Renal cortical epithelial cell (primary cell): ENCODE measurements around the gene OXA1L. TPM values are rescaled to one million over a fixed set of nuclear protein-coding genes. Genes with fewer than 3 reads are reported as not detected.
"Not testable (repeated sequence)": the region's sequence is repeated elsewhere in the genome, so short reads cannot be mapped to it uniquely, and the experiment has no call there.

Experiments used
- DNase-seq: peaks from one replicate; pipeline ENCODE4 v3.0.0-alpha.2; 2011; ENCODE audit warnings: low read depth
- total RNA-seq: library from RNA; depleted of rRNA; stranded (reverse); fragments of >200 nt; gene quantifications from 2 replicates; pipeline ENCODE4 v1.2.3, GENCODE V29; 2014

OXA1L gene
- total RNA-seq, 1 donor from 2014 or later = 42.4 TPM

GRCh38 chr14:22768947-22769346 lies 2.5 kb downstream of the OXA1L start:
- DNase-seq = no peak

GRCh38 chr14:22769369-22769768 lies 2.9 kb downstream of the OXA1L start:
- no peak for DNase-seq

- no peak for DNase-seq
Measured at GRCh38 chr14:22770481-22771187, 4.1 kb downstream of the OXA1L start.

- no peak for DNase-seq
Measured at GRCh38 chr14:22772725-22773124, 6.2 kb downstream of the OXA1L start.

GRCh38 chr14:22773162-22774010 lies 6.9 kb downstream of the OXA1L start:
- DNase-seq = no peak

- no peak for DNase-seq
Measured at GRCh38 chr14:22774011-22774706, 7.7 kb downstream of the OXA1L start.

GRCh38 chr14:22776215-22776614 lies 9.7 kb downstream of the OXA1L start:
- no peak for DNase-seq

GRCh38 chr14:22776849-22777248 lies 10.4 kb downstream of the OXA1L start:
- not testable (repeated sequence) for DNase-seq

- no peak for DNase-seq
Measured at GRCh38 chr14:22778084-22778483, 11.6 kb downstream of the OXA1L start.

- peak; percentile 57 for DNase-seq
Measured at GRCh38 chr14:22780105-22780679, 13.7 kb downstream of the OXA1L start.

- no peak for DNase-seq
Measured at GRCh38 chr14:22780941-22781300, 14.4 kb downstream of the OXA1L start.

- peak; percentile 82 for DNase-seq
Measured at GRCh38 chr14:22781301-22781991, 15.0 kb downstream of the OXA1L start.

- DNase-seq = no peak
Measured at GRCh38 chr14:22786685-22787084, 20.2 kb downstream of the OXA1L start.

- DNase-seq = peak; percentile 84
Measured at GRCh38 chr14:22791301-22791700, 24.8 kb downstream of the OXA1L start.

- DNase-seq = no peak
Measured at GRCh38 chr14:22792158-22792557, 25.7 kb downstream of the OXA1L start.

GRCh38 chr14:22793550-22793949 lies 27.1 kb downstream of the OXA1L start:
- DNase-seq = not testable (repeated sequence)

GRCh38 chr14:22793976-22794375 lies 27.5 kb downstream of the OXA1L start:
- DNase-seq = peak; percentile 70

- peak; percentile 66 for DNase-seq
Measured at GRCh38 chr14:22794551-22794951, 28.1 kb downstream of the OXA1L start.

GRCh38 chr14:22796087-22796707 lies 29.7 kb downstream of the OXA1L start:
- peak; percentile 66 for DNase-seq

GRCh38 chr14:22797017-22797917 lies 30.8 kb downstream of the OXA1L start:
- peak; percentile 95 for DNase-seq
